Measurements from ENCODE around the gene PCK2. TPM values are rescaled to one million over a fixed set of nuclear protein-coding genes. Genes with fewer than 3 reads are reported as not detected.
A peak's percentile ranks its signal among the peaks of the same experiment; 100 is the strongest.

PCK2 gene
- total and polyA plus RNA-seq, 12 donors, result 0.75 to 7.3 (median 2.6) TPM

GRCh38 chr14:24113801-24114531 lies 19.9 kb downstream of the PCK2 start:
- Histone ChIP-seq H3K27ac (peak overlapping the region; percentile 90 to 99 (median 98)), H3K27me3 (no peaks in the 10 kb centered on the region), H3K4me3 (peak overlapping the region; percentile 24 to 80 (median 69)), H3K4me1 (peaks cover 6 to 35% (median 17%) of the 10 kb centered on the region in 9 donors), H3K9me3 (no peaks in the 10 kb centered on the region), H3K36me3 (peaks cover 0 to 28% (median 21%) of the 10 kb centered on the region in 9 donors)
- intact Hi-C loops (cut with DNase I), result loop anchor here in 4 of 10 donors (2.0 to 5.0 kb wide), 5 partner anchors 17 to 48 kb away; partner anchors contain the start of genes PSME2 (in 3 of the 4), RNF31 (in 3 of the 4), FITM1 (in 2 of the 4) and EMC9 (in 1 of the 4)
- WGBS, 2 donors, result 0% methylated on average over 42 of the region's 42 CpGs
- DNase-seq (peak; percentile 82 to 91), ATAC-seq (peak; percentile 39 to 76 (median 64))
- TF ChIP-seq CTCF (IDR thresholded peaks at IDR 0.05), result no peak

GRCh38 chr14:24114532-24115421 lies 20.7 kb downstream of the PCK2 start, which contains the start of the genes DCAF11 and NRL:
DCAF11 (plus strand) TSS chr14:24114777; CDS start chr14:24115595, 818 bp downstream.
NRL (minus strand) TSS chr14:24114949; CDS start chr14:24082848, 32,101 bp downstream.
- DNase-seq (peak; percentile 98 to 99), ATAC-seq (peak; percentile 94 to 96 (median 96))
- H3K36me3 ChIP-seq, result peaks cover 0 to 36% (median 29%) of the 10 kb centered on the region in 9 donors
- peak within 1 kb of the TSS; percentile 34 to 80 (median 69) for H3K4me3 ChIP-seq
- H3K4me1 ChIP-seq, result peaks cover 6 to 32% (median 17%) of the 10 kb centered on the region in 9 donors
- intact Hi-C loops (cut with DNase I), result loop anchor here in 4 of 10 donors (1.0 to 5.0 kb wide), 6 partner anchors 16 to 48 kb away; partner anchors contain the start of genes PSME2 (in 3 of the 4), RNF31 (in 3 of the 4), FITM1 (in 2 of the 4) and EMC9 (in 1 of the 4)
- H3K27ac ChIP-seq, result peak within 1 kb of the TSS; percentile 90 to 99 (median 98)
- peak in 2 of 9 donors; percentile 6 to 15 for TF ChIP-seq CTCF (IDR thresholded peaks at IDR 0.05)
- H3K27me3 ChIP-seq, result no peaks in the 10 kb centered on the region
- H3K9me3 ChIP-seq, result no peaks in the 10 kb centered on the region
- WGBS, 2 donors, result 0% methylated on average over 64 to 65 of the region's 65 CpGs

- H3K4me3 ChIP-seq, result peak overlapping the region; percentile 23 to 80 (median 69)
- H3K9me3 ChIP-seq, result no peaks in the 10 kb centered on the region
- TF ChIP-seq CTCF (IDR thresholded peaks at IDR 0.05), result no peak
- 3% methylated on average over 14 of the region's 14 CpGs for WGBS, 2 donors
- intact Hi-C loops (cut with DNase I), result loop anchor here in 3 of 10 donors (1.0 to 2.0 kb wide), 4 partner anchors 15 to 31 kb away; partner anchors contain the start of genes FITM1 (in 2 of the 3), EMC9 (in 1 of the 3), PSME2 (in 1 of the 3) and RNF31 (in 1 of the 3)
- DNase-seq (peak in 1 of 2 donors; percentile 13), ATAC-seq (no peak)
- H3K4me1 ChIP-seq, result peaks cover 6 to 30% (median 17%) of the 10 kb centered on the region in 9 donors
- peak overlapping the region; percentile 90 to 99 (median 98) for H3K27ac ChIP-seq
- no peaks in the 10 kb centered on the region for H3K27me3 ChIP-seq
- H3K36me3 ChIP-seq, result peaks cover 0 to 44% (median 35%) of the 10 kb centered on the region in 9 donors
Observed at GRCh38 chr14:24115422-24116127, 21.5 kb downstream of the PCK2 start.
